PC-3 (cell line): ENCODE data around the gene C1QL4. TPM values are rescaled to one million over a fixed set of nuclear protein-coding genes. Genes with fewer than 3 reads are reported as not detected.

Experiments used
- ATAC-seq: fragments of 200-7000 bp; cut with Tn5 transposase; 2 replicates; pipeline ENCODE4 v1.9.1; 2020; ENCODE audit warnings: mild to moderate bottlenecking, moderate library complexity
- BruUV-seq: library from RNA; stranded (reverse); fragments of 400-500 nt; replicated peaks from 2 replicates; lab custom pipeline; 2021; lab: Mats Ljungman, UMichigan
- CTCF ChIA-PET: fragments of 300-600 bp; sonication (Branson Sonifier 250); formaldehyde crosslinking; loops from one replicate; lab custom pipeline; 2022; ENCODE audit warnings: antibody characterized with exemption; lab: Charles Lee
- POLR2A ChIA-PET: fragments of 300-600 bp; sonication (Branson Sonifier 250); formaldehyde crosslinking; loops from one replicate; lab custom pipeline; 2022; ENCODE audit warnings: antibody characterized with exemption; ENCODE audit not compliant: unreplicated experiment; lab: Charles Lee
- DNase-seq: peaks from one replicate; pipeline ENCODE4 v3.0.0-alpha.2; 2015
- H2AFZ ChIP-seq: fragments of 300-600 bp; sonication (generic); 2 replicates; pipeline ENCODE4 v1.6.0; 2016; ENCODE audit warnings: antibody characterized with exemption, low read length
- H3F3A ChIP-seq: fragments of 300-600 bp; sonication (generic); one replicate; pipeline ENCODE4 v1.6.0; 2017; ENCODE audit warnings: antibody characterized with exemption, low read length, control low read depth, mild to moderate bottlenecking; ENCODE audit not compliant: unreplicated experiment
- H3K27ac ChIP-seq: fragments of 300-600 bp; sonication (generic); 2 replicates; pipeline ENCODE4 v1.5.1; 2016; ENCODE audit warnings: mild to moderate bottlenecking, low read length
- H3K27me3 ChIP-seq: fragments of 300-600 bp; sonication (generic); 2 replicates; pipeline ENCODE4 v1.6.1; 2016; ENCODE audit warnings: low read length, mixed read lengths
- H3K36me3 ChIP-seq: fragments of 300-600 bp; sonication (generic); 2 replicates; pipeline ENCODE4 v1.6.1; 2016; ENCODE audit warnings: low read depth, mixed run types, low read length, mixed read lengths
- H3K4me1 ChIP-seq: fragments of 300-600 bp; sonication (generic); 2 replicates; pipeline ENCODE4 v1.5.1; 2016; ENCODE audit warnings: low read length; ENCODE audit not compliant: insufficient read depth
- H3K4me2 ChIP-seq: fragments of 300-600 bp; sonication (generic); 2 replicates; pipeline ENCODE4 v1.6.0; 2016; ENCODE audit warnings: low read length
- H3K4me3 ChIP-seq: fragments of 300-600 bp; sonication (generic); 2 replicates; pipeline ENCODE4 v1.5.1; 2016; ENCODE audit warnings: mild to moderate bottlenecking, low read length, mixed read lengths
- H3K79me2 ChIP-seq: fragments of 300-600 bp; sonication (generic); 2 replicates; pipeline ENCODE4 v1.6.1; 2017; ENCODE audit warnings: low read length, mixed read lengths
- H3K9ac ChIP-seq: fragments of 300-600 bp; sonication (generic); 2 replicates; pipeline ENCODE4 v1.6.0; 2016; ENCODE audit warnings: mild to moderate bottlenecking, low read length
- H3K9me2 ChIP-seq: fragments of 300-600 bp; sonication (generic); replicated peaks from 2 replicates; pipeline ENCODE4 v1.6.1; 2016; ENCODE audit warnings: mixed run types, low read length, mixed read lengths
- H3K9me3 ChIP-seq: fragments of 300-600 bp; sonication (generic); 2 replicates; pipeline ENCODE4 v1.6.1; 2016; ENCODE audit warnings: low read length, mixed read lengths
- H4K20me1 ChIP-seq: fragments of 300-600 bp; sonication (generic); 2 replicates; pipeline ENCODE4 v1.6.1; 2016; ENCODE audit warnings: low read length, mixed read lengths
- EZH2 ChIP-seq: fragments of 300-600 bp; sonication (generic); IDR thresholded peaks from one replicate; pipeline ENCODE4 v1.6.1; 2017; ENCODE audit warnings: antibody characterized with exemption, mild to moderate bottlenecking, low read length; ENCODE audit not compliant: unreplicated experiment
- EZH2phosphoT487 ChIP-seq: fragments of 300-600 bp; sonication (generic); IDR thresholded peaks from 2 replicates; pipeline ENCODE4 v1.6.1; 2018; ENCODE audit warnings: mild to moderate bottlenecking, antibody characterized with exemption, low read length, borderline replicate concordance
- intact Hi-C: fragments of 100-400 bp; cut with micrococcal nuclease; formaldehyde crosslinking; loops from 2 replicates; pipeline ENCODE4 v1.9.0; 2023
- total RNA-seq: library from RNA; depleted of rRNA; stranded (reverse); fragments of >200 nt; gene quantifications from 2 replicates; pipeline ENCODE4 v1.2.3, GENCODE V29; 2014
- TF ChIP-seq, protein P1 (sequence below): fragments of 300-600 bp; sonication (generic); conservative IDR thresholded peaks from 2 replicates; pipeline ENCODE4 v1.5.1; 2017; ENCODE audit warnings: antibody characterized with exemption, low read depth, mild to moderate bottlenecking, low read length

C1QL4 gene
- total RNA-seq, 1 experiment from 2014 or later, result 5.3 TPM

- peak; percentile 82 for ATAC-seq
These were observed 29.8 kb upstream of the C1QL4 start for GRCh38 chr12:49366652-49367380.

DNA sequence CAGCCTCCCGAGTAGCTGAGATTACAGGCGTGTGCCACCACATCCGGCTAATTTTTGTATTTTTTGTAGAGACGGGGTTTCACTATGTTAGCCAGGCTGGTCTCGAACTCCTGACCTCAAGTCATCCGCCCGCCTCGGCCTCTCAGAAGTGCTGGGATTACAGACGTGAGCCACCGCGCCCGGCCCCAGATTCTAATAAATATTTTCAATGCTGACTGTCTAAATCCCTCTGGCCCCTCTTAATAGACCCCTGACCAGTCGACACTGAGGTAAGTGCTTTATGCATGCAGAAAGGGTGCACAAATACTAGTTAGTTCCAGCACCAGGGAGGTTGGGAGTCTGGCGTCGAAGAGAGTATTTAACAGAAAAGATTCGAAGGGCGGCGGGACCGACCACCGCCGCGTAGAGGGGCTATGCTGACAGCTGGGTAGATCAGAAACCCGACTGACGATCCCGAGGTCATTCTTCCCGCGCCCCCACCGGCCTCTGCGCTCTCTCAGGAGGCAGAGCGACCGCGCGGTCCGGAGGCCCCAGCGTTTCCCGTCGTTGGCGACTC, 29.2 kb upstream of the C1QL4 start:
- intact Hi-C loops, result no loop called here

More at GRCh38 chr12:49366652-49367380, 29.8 kb upstream of the C1QL4 start:
- Histone ChIP-seq H3K9me3 (no peaks in the 10 kb centered on the region), H3F3A (no peaks in the 10 kb centered on the region), H3K4me2 (peak overlapping the region; percentile 94), H4K20me1 (peaks cover 10% of the 10 kb centered on the region), H3K4me3 (peak overlapping the region; percentile 85), H3K9ac (peak overlapping the region; percentile 96), H3K27me3 (no peaks in the 10 kb centered on the region), H3K36me3 (no peaks in the 10 kb centered on the region), H3K79me2 (peaks cover 48% of the 10 kb centered on the region), H3K4me1 (peaks cover 37% of the 10 kb centered on the region), H2AFZ (peak overlapping the region; percentile 99), H3K9me2 (no peaks in the 10 kb centered on the region), H3K27ac (peak overlapping the region; percentile 82)
- intact Hi-C loops, result loop anchor here (1.0 kb wide), 1 partner anchor 9 kb away; no protein-coding TSS in a partner anchor
- DNase-seq, result peak; percentile 95
- TF ChIP-seq, protein P1, sequence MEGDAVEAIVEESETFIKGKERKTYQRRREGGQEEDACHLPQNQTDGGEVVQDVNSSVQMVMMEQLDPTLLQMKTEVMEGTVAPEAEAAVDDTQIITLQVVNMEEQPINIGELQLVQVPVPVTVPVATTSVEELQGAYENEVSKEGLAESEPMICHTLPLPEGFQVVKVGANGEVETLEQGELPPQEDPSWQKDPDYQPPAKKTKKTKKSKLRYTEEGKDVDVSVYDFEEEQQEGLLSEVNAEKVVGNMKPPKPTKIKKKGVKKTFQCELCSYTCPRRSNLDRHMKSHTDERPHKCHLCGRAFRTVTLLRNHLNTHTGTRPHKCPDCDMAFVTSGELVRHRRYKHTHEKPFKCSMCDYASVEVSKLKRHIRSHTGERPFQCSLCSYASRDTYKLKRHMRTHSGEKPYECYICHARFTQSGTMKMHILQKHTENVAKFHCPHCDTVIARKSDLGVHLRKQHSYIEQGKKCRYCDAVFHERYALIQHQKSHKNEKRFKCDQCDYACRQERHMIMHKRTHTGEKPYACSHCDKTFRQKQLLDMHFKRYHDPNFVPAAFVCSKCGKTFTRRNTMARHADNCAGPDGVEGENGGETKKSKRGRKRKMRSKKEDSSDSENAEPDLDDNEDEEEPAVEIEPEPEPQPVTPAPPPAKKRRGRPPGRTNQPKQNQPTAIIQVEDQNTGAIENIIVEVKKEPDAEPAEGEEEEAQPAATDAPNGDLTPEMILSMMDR, result peak; percentile 16; the same call in 1 of the 2 replicates
- no peak for TF ChIP-seq EZH2phosphoT487
- no peak for TF ChIP-seq EZH2
- ChIA-PET POLR2A (interaction anchor here (0.5 to 1.9 kb wide), 14 partner anchors 8 to 347 kb away, joined by 3 to 20 read pairs (median 4); partner anchors contain the start of gene TROAP), CTCF (interaction anchor here (0.5 to 1.5 kb wide), 12 partner anchors 8 to 577 kb away, joined by 3 to 13 read pairs (median 4); partner anchors contain the start of genes DNAJC22 and PRPF40B)
- BruUV-seq, result TSS peak; percentile 84

More for the DNA sequence above, 29.2 kb upstream of the C1QL4 start:
- Histone ChIP-seq H3K9ac (peak overlapping the region; percentile 96), H3K36me3 (no peaks in the 10 kb centered on the region), H3K4me1 (peaks cover 37% of the 10 kb centered on the region), H3K4me3 (peak overlapping the region; percentile 85), H4K20me1 (peaks cover 10% of the 10 kb centered on the region), H3K4me2 (peak overlapping the region; percentile 94), H2AFZ (peak overlapping the region; percentile 99), H3K27me3 (no peaks in the 10 kb centered on the region), H3K79me2 (peaks cover 41% of the 10 kb centered on the region), H3K9me2 (no peaks in the 10 kb centered on the region), H3F3A (no peaks in the 10 kb centered on the region), H3K9me3 (no peaks in the 10 kb centered on the region), H3K27ac (peak overlapping the region; percentile 82)
- DNase-seq (no peak), ATAC-seq (peak; percentile 10)
- no TSS peak for BruUV-seq
- TF ChIP-seq EZH2phosphoT487, result no peak
- TF ChIP-seq, protein P1, result no peak
- no peak for TF ChIP-seq EZH2
- ChIA-PET CTCF (interaction anchor here (0.5 to 1.5 kb wide), 4 partner anchors 8 to 148 kb away, joined by 3 to 13 read pairs (median 7); no protein-coding TSS in a partner anchor), POLR2A (interaction anchor here (0.6 to 1.9 kb wide), 4 partner anchors 8 to 146 kb away, joined by 3 to 20 read pairs (median 10); no protein-coding TSS in a partner anchor)
